ENCODE measurements around the gene SPATA2.

- no peak for TF ChIP-seq NFRKB (IDR thresholded peaks at IDR 0.05)
- no peak for TF ChIP-seq POLR2A (IDR thresholded peaks at IDR 0.05; ENCODE audit: insufficient read depth in 1 of 2, low read depth in 2 of 2, low read length in 2 of 2)
- TF ChIP-seq BCL6 (CRISPR knock-in tag; IDR thresholded peaks at IDR 0.05): no peak
- TF ChIP-seq, protein P1, sequence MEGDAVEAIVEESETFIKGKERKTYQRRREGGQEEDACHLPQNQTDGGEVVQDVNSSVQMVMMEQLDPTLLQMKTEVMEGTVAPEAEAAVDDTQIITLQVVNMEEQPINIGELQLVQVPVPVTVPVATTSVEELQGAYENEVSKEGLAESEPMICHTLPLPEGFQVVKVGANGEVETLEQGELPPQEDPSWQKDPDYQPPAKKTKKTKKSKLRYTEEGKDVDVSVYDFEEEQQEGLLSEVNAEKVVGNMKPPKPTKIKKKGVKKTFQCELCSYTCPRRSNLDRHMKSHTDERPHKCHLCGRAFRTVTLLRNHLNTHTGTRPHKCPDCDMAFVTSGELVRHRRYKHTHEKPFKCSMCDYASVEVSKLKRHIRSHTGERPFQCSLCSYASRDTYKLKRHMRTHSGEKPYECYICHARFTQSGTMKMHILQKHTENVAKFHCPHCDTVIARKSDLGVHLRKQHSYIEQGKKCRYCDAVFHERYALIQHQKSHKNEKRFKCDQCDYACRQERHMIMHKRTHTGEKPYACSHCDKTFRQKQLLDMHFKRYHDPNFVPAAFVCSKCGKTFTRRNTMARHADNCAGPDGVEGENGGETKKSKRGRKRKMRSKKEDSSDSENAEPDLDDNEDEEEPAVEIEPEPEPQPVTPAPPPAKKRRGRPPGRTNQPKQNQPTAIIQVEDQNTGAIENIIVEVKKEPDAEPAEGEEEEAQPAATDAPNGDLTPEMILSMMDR (CRISPR knock-in tag; IDR thresholded peaks at IDR 0.05): no peak
- no peak for TF ChIP-seq DDIT3 (CRISPR knock-in tag; IDR thresholded peaks at IDR 0.05)
These were observed 35.2 kb downstream of the SPATA2 start for GRCh38 chr20:49880177-49880576.

Data from HepG2 (cell line).